ENCODE measurements around the gene TCP10L.
A peak's percentile ranks its signal among the peaks of the same experiment; 100 is the strongest.
"Not testable (repeated sequence)": the region's sequence is repeated elsewhere in the genome, so short reads cannot be mapped to it uniquely, and the experiment has no call there.

Gene TCP10L

GRCh38 chr21:32611471-32611997 is 26.2 kb upstream of the TCP10L start:
- no peak for TF ChIP-seq CTCF (IDR thresholded peaks at IDR 0.05; ENCODE audit: control extremely low read depth, extremely low read depth, low read depth, missing control alignments)
- CTCF ChIA-PET = interaction anchor here (1.7 to 6.4 kb wide), 2 partner anchors 11 to 15 kb away, joined by 5 to 76 read pairs; no protein-coding TSS in a partner anchor
- POLR2A ChIA-PET = interaction anchor here (0.8 kb wide), 1 partner anchor 160 kb away, joined by 12 read pairs; the partner anchor contains the start of gene PAXBP1
- DNase-seq (ENCODE audit: extremely low spot score) = peak; percentile 66

- POLR2A ChIA-PET = not testable (repeated sequence)
Measured at GRCh38 chr21:32610940-32611339, 25.6 kb upstream of the TCP10L start.

GRCh38 chr21:32608851-32609250 is 23.5 kb upstream of the TCP10L start:
- POLR2A ChIA-PET = no interaction called here
- DNase-seq (ENCODE audit: extremely low spot score) = no peak
- CTCF ChIA-PET = interaction anchor here (1.7 to 6.4 kb wide), 2 partner anchors 8 to 205 kb away, joined by 5 to 76 read pairs; no protein-coding TSS in a partner anchor
- no peak for TF ChIP-seq CTCF (IDR thresholded peaks at IDR 0.05; ENCODE audit: control extremely low read depth, extremely low read depth, low read depth, missing control alignments)

More at GRCh38 chr21:32610940-32611339, 25.6 kb upstream of the TCP10L start:
- DNase-seq (ENCODE audit: extremely low spot score) = not testable (repeated sequence)
- CTCF ChIA-PET = interaction anchor here (6.4 kb wide), 1 partner anchor 10 kb away, joined by 76 read pairs; no protein-coding TSS in a partner anchor

- CTCF ChIA-PET = interaction anchor here (1.1 to 1.2 kb wide), 2 partner anchors 208 to 732 kb away, joined by 3 to 4 read pairs; no protein-coding TSS in a partner anchor
- no peak for TF ChIP-seq CTCF (IDR thresholded peaks at IDR 0.05; ENCODE audit: control extremely low read depth, extremely low read depth, low read depth, missing control alignments)
- no peak for DNase-seq (ENCODE audit: extremely low spot score)
- POLR2A ChIA-PET = no interaction called here
Measured at GRCh38 chr21:32605469-32605868, 20.1 kb upstream of the TCP10L start.

GRCh38 chr21:32604464-32604863 is 19.1 kb upstream of the TCP10L start:
- no peak for DNase-seq (ENCODE audit: extremely low spot score)
- POLR2A ChIA-PET = no interaction called here
- CTCF ChIA-PET = interaction anchor here (1.2 kb wide), 1 partner anchor 731 kb away, joined by 3 read pairs; no protein-coding TSS in a partner anchor
- no peak for TF ChIP-seq CTCF (IDR thresholded peaks at IDR 0.05; ENCODE audit: control extremely low read depth, extremely low read depth, low read depth, missing control alignments)

- ChIA-PET POLR2A (no interaction called here), CTCF (interaction anchor here (0.7 to 4.7 kb wide), 2 partner anchors 7 to 42 kb away, joined by 3 to 76 read pairs; partner anchors contain the start of gene CFAP298)
- TF ChIP-seq CTCF (IDR thresholded peaks at IDR 0.05; ENCODE audit: control extremely low read depth, extremely low read depth, low read depth, missing control alignments) = no peak
- DNase-seq (ENCODE audit: extremely low spot score) = no peak
Measured at GRCh38 chr21:32603131-32603530, 17.8 kb upstream of the TCP10L start.

GRCh38 chr21:32602099-32602498 is 16.8 kb upstream of the TCP10L start:
- no peak for DNase-seq (ENCODE audit: extremely low spot score)
- CTCF ChIA-PET = interaction anchor here (1.2 to 4.7 kb wide), 11 partner anchors 8 to 199 kb away, joined by 3 to 76 read pairs (median 7); partner anchors contain the start of gene CFAP298
- TF ChIP-seq CTCF (IDR thresholded peaks at IDR 0.05; ENCODE audit: control extremely low read depth, extremely low read depth, low read depth, missing control alignments) = no peak
- POLR2A ChIA-PET = no interaction called here
